GM12878 (cell line): ENCODE results near the gene ATG12. TPM values are rescaled to one million over a fixed set of nuclear protein-coding genes. Genes with fewer than 3 reads are reported as not detected.

ENCODE experiments used
- ATAC-seq: fragments of 200-7000 bp; cut with Tn5 transposase; 3 replicates; pipeline ENCODE4 v1.9.1; 2020; ENCODE audit warnings: mild to moderate bottlenecking, moderate library complexity
- BruUV-seq: library from RNA; stranded (reverse); fragments of 400-500 nt; replicated peaks from 2 replicates; lab custom pipeline; 2021; lab: Mats Ljungman, UMichigan
- CTCF ChIA-PET: fragments of 300-600 bp; sonication (Branson Sonifier 250); formaldehyde crosslinking; extraction: SDS; loops from one replicate; lab custom pipeline; 2021; ENCODE audit warnings: inconsistent platforms; lab: Yijun Ruan, JAX
- POLR2A ChIA-PET: fragments of 350-600 bp; formaldehyde crosslinking; extraction: SDS; loops from one replicate; lab custom pipeline; 2021; ENCODE audit warnings: inconsistent platforms; lab: Charles Lee
- RAD21 ChIA-PET: fragments of 300-600 bp; sonication (Branson Sonifier 250); formaldehyde crosslinking; loops from one replicate; lab custom pipeline; 2023; ENCODE audit warnings: antibody characterized with exemption; ENCODE audit not compliant: unreplicated experiment; lab: Charles Lee
- SMC1A ChIA-PET: fragments of 300-600 bp; sonication (Branson Sonifier 250); formaldehyde crosslinking; loops from one replicate; lab custom pipeline; 2023; ENCODE audit not compliant: unreplicated experiment, uncharacterized antibody; lab: Charles Lee
- DNase-seq: peaks from one replicate; pipeline ENCODE4 v3.0.0-alpha.2; 2011; ENCODE audit warnings: low read depth, low spot score
- FAIRE-seq: peaks from 3 replicates; lab custom pipeline; 2011; peaks lifted over from hg19 to GRCh38; lab: Jason Lieb, UNC
- H2AFZ ChIP-seq: 2 replicates; pipeline ENCODE4 v1.6.0; 2011; ENCODE audit warnings: low read depth, low read length, control low read depth; ENCODE audit not compliant: control insufficient read depth
- H3K27ac ChIP-seq: 2 replicates; pipeline ENCODE4 v1.5.1; 2011; ENCODE audit warnings: control low read depth; ENCODE audit not compliant: control insufficient read depth, insufficient read depth
- H3K27me3 ChIP-seq, 2 experiments: replicated peaks in 1 of 2; 2 replicates each; pipeline versions ENCODE4 v1.6.0 to v1.6.1; 2011; ENCODE audit warnings: low read length in 1 of 2; ENCODE audit not compliant: control insufficient read depth in 2 of 2, insufficient read depth in 2 of 2
- H3K36me3 ChIP-seq, 2 experiments: 2 replicates each; pipeline ENCODE4 v1.5.1; 2011; ENCODE audit warnings: low read length in 1 of 2; ENCODE audit not compliant: control insufficient read depth in 2 of 2, insufficient read depth in 2 of 2
- H3K4me1 ChIP-seq: 2 replicates; pipeline ENCODE4 v1.6.1; 2011; ENCODE audit warnings: mild to moderate bottlenecking, low read length, moderate library complexity, mixed read lengths; ENCODE audit not compliant: control insufficient read depth, insufficient read depth
- H3K4me2 ChIP-seq: 2 replicates; pipeline ENCODE4 v1.6.0; 2011; ENCODE audit warnings: control low read depth; ENCODE audit not compliant: control insufficient read depth, insufficient read depth
- H3K4me3 ChIP-seq: fragments of 200-600 bp; sonication (generic); 2 replicates; pipeline ENCODE4 v1.5.1; 2016
- H3K79me2 ChIP-seq: 2 replicates; pipeline ENCODE4 v1.6.0; 2011; ENCODE audit warnings: low read length; ENCODE audit not compliant: control insufficient read depth, insufficient read depth
- H3K9ac ChIP-seq: 2 replicates; pipeline ENCODE4 v1.8.0; 2011; ENCODE audit warnings: low read length, control low read depth, mixed read lengths; ENCODE audit not compliant: control insufficient read depth, insufficient read depth
- H3K9me3 ChIP-seq: replicated peaks from 3 replicates; pipeline ENCODE4 v1.5.1; 2011; ENCODE audit warnings: mild to moderate bottlenecking, low read length; ENCODE audit not compliant: control insufficient read depth, insufficient read depth
- H4K20me1 ChIP-seq: 2 replicates; pipeline ENCODE4 v1.6.0; 2011; ENCODE audit not compliant: control insufficient read depth, insufficient read depth
- ATF2 ChIP-seq: IDR thresholded peaks from 2 replicates; pipeline ENCODE4 v1.6.1; 2012; ENCODE audit warnings: low read length, inconsistent platforms
- CTCF ChIP-seq, 3 experiments: IDR thresholded peaks in 2 of 3; conservative IDR thresholded peaks in 1 of 3; 2 replicates each; pipeline ENCODE4 v1.5.1; 2011; ENCODE audit warnings: low read depth in 3 of 3, low read length in 3 of 3, mild to moderate bottlenecking in 3 of 3, control low read depth in 2 of 3, moderate library complexity in 2 of 3, inconsistent platforms in 1 of 3, mixed read lengths in 1 of 3; ENCODE audit not compliant: control insufficient read depth in 2 of 3, insufficient read depth in 1 of 3; ENCODE audit errors: extremely low read depth in 1 of 3
- MEF2B ChIP-seq: fragments of 450-650 bp; IDR thresholded peaks from 2 replicates; pipeline ENCODE4 v1.6.1; 2018; ENCODE audit warnings: mild to moderate bottlenecking, moderate library complexity; ENCODE audit not compliant: partially characterized antibody, poor library complexity, severe bottlenecking
- POU2F2 ChIP-seq: IDR thresholded peaks from 3 replicates; pipeline ENCODE4 v1.6.1; 2011; ENCODE audit warnings: low read depth, mild to moderate bottlenecking, low read length, borderline replicate concordance
- TAF1 ChIP-seq: IDR thresholded peaks from 2 replicates; pipeline ENCODE4 v1.6.1; 2011; ENCODE audit warnings: mild to moderate bottlenecking, low read depth, low read length, borderline replicate concordance
- whole genome bisulfite sequencing: methylation state at CpG from one replicate; pipeline ENCODE4 v1.1.6; 2016; ENCODE audit warnings: low lambda C conversion rate; ENCODE audit not compliant: insufficient replicate concordance, insufficient coverage; ENCODE audit errors: missing lambda C conversion rate; 5-methylcytosine and 5-hydroxymethylcytosine counted together
- in situ Hi-C: fragments of 300-500 bp; cut with MboI; formaldehyde crosslinking; loops from 9 replicates; pipeline ENCODE4 v1.14.3; 2018; ENCODE audit warnings: mixed read lengths
- intact Hi-C: fragments of 100-400 bp; cut with micrococcal nuclease; formaldehyde crosslinking; loops from one replicate; pipeline ENCODE4 v1.14.2; 2022; ENCODE audit not compliant: unreplicated experiment
- polyA plus RNA-seq, 11 experiments: library from polyadenylated mRNA; depleted of rRNA in 4 of 11; unstranded in 6 of 11; stranded (reverse) in 5 of 11; fragments of >200 nt; fragmentation: Nextera tagmentation in 4 of 11; fragmentation: Illumina TruSeq in 1 of 11; extraction: Ambion mirVana in 4 of 11; extraction: Trizol in 1 of 11; gene quantifications; 1 replicate in 1 of 11; 2 replicates in 10 of 11; pipeline versions ENCODE4 v1.2.1 to v1.2.3, GENCODE V29; 2011 to 2016; ENCODE audit warnings: inconsistent platforms in 2 of 11, missing spikeins in 2 of 11, low read depth in 1 of 11
- total RNA-seq, 4 experiments: library from RNA; depleted of rRNA in 3 of 4; stranded (reverse); fragments of >200 nt in 3 of 4; fragmentation: Illumina TruSeq in 1 of 4; extraction: Trizol in 1 of 4; gene quantifications; 2 replicates each; pipeline versions ENCODE4 v1.2.1 to v1.2.3, GENCODE V29; 2013 to 2021
- TF ChIP-seq, protein P1 (sequence below): fragments of 450-650 bp; IDR thresholded peaks from 2 replicates; pipeline ENCODE4 v1.6.1; 2014; ENCODE audit warnings: mild to moderate bottlenecking

ATG12 gene
- total and polyA plus RNA-seq, 10 of the 15 experiments (the other 5 are each of a cell fraction or from before 2014, with no cell fraction given) = 23.2 to 92.0 (median 58.6) TPM

DNA sequence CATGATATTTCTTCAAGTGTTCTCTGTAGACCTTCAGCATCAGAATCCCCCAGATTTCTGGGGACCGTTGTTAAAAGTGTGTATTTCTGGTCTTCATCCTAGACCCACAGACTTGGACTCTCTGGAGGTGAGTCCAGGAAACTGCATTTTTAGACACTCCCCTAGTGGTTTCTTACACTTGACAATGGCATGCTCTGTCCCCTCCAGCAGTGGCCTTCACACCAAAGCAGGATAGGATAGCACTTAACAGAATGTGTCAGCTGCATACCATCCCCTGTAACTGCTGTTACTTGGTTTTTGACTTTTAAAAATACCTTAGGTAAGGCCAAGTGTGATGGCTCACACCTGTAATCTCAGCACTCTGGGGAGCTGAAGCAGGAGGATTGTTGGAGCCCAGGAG is 45.7 kb downstream of the ATG12 start:
- intact Hi-C loops = no loop called here
- TF ChIP-seq ATF2 (no peak), TAF1 (no peak), MEF2B (no peak), CTCF (IDR thresholded peaks at IDR 0.05 in 2 of 3, conservative IDR thresholded peaks at IDR 0.05 in 1 of 3; ENCODE audit: control insufficient read depth in 2 of 3, extremely low read depth in 1 of 3, insufficient read depth in 1 of 3, low read depth in 3 of 3, low read length in 3 of 3) (no peak), POU2F2 (no peak)
- TF ChIP-seq, protein P1, sequence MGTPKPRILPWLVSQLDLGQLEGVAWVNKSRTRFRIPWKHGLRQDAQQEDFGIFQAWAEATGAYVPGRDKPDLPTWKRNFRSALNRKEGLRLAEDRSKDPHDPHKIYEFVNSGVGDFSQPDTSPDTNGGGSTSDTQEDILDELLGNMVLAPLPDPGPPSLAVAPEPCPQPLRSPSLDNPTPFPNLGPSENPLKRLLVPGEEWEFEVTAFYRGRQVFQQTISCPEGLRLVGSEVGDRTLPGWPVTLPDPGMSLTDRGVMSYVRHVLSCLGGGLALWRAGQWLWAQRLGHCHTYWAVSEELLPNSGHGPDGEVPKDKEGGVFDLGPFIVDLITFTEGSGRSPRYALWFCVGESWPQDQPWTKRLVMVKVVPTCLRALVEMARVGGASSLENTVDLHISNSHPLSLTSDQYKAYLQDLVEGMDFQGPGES = no peak
- ChIA-PET CTCF (no interaction called here), RAD21 (no interaction called here), SMC1A (no interaction called here), POLR2A (no interaction called here)
- ATAC-seq = no peak
- WGBS = 27% methylated on average over 1 of the region's 1 CpG
- H3K27me3 ChIP-seq = no peaks in the 10 kb centered on the region; a peak in 2 of 4 replicates
- no peaks in the 10 kb centered on the region for H3K36me3 ChIP-seq
- DNase-seq = no peak
- no peak overlapping the region for H3K9ac ChIP-seq
- in situ Hi-C loops = no loop called here
- no peak overlapping the region for H2AFZ ChIP-seq
- no peak overlapping the region for H3K27ac ChIP-seq
- H3K4me2 ChIP-seq = no peak overlapping the region
- no TSS peak for BruUV-seq
- H3K79me2 ChIP-seq = no peaks in the 10 kb centered on the region
- H3K9me3 ChIP-seq = no peaks in the 10 kb centered on the region
- H3K4me3 ChIP-seq = no peak overlapping the region
- no peak for FAIRE-seq
- no peaks in the 10 kb centered on the region for H3K4me1 ChIP-seq
- H4K20me1 ChIP-seq = no peaks in the 10 kb centered on the region
